H54 (cell line): ENCODE results near the gene USP17L12.
"Not testable (repeated sequence)": the region's sequence is repeated elsewhere in the genome, so short reads cannot be mapped to it uniquely, and the experiment has no call there.

Source experiments
- DNase-seq: peaks from one replicate; pipeline ENCODE4 v3.0.0; 2011; ENCODE audit warnings: low spot score, mixed read lengths; ENCODE audit not compliant: insufficient read length
- FAIRE-seq: peaks from 3 replicates; lab custom pipeline; 2011; peaks lifted over from hg19 to GRCh38; lab: Jason Lieb, UNC

USP17L12 gene, protein sequence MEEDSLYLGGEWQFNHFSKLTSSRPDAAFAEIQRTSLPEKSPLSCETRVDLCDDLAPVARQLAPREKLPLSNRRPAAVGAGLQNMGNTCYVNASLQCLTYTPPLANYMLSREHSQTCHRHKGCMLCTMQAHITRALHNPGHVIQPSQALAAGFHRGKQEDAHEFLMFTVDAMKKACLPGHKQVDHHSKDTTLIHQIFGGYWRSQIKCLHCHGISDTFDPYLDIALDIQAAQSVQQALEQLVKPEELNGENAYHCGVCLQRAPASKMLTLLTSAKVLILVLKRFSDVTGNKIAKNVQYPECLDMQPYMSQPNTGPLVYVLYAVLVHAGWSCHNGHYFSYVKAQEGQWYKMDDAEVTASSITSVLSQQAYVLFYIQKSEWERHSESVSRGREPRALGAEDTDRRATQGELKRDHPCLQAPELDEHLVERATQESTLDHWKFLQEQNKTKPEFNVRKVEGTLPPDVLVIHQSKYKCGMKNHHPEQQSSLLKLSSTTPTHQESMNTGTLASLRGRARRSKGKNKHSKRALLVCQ

DNA sequence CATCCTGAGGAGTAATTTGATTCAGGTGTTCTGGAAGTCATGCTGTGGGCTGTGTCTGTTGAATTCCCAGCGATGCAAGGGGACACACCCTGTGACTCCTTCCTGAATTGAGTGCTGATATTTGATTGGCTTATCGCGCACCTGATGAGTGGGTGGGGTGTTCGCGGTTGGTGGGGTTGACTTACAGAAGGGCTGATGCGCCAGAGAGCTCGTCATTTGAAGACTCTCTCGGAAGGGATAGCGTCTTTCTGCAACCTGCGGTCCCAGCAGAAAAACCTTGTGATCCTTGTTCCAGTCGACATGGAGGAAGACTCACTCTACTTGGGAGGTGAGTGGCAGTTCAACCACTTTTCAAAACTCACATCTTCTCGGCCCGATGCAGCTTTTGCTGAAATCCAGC lies at the start of gene USP17L12:
Gene USP17L12, plus strand, starts transcription at position 301 of the 400 bp plus-strand sequence. Its CDS starts 0 bp downstream, at position 301.
- FAIRE-seq, DNase-seq: not testable (repeated sequence)

DNA sequence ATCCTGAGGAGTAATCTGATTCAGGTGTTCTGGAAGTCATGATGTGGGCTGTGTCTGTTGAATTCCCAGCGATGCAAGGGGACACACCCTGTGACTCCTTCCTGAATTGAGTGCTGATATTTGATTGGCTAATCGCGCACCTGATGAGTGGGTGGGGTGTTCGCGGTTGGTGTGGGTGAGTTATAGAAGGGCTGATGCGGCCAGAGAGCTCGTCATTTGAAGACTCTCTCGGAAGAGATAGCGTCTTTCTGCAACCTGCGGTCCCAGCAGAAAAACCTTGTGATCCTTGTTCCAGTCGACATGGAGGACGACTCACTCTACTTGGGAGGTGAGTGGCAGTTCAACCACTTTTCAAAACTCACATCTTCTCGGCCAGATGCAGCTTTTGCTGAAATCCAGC lies 9.6 kb upstream of the USP17L12 start, which contains the start of gene USP17L10:
Gene USP17L10, plus strand, starts transcription at position 301 of the 400 bp plus-strand sequence. Its CDS starts 0 bp downstream, at position 301.
- not testable (repeated sequence) for FAIRE-seq, DNase-seq

DNA sequence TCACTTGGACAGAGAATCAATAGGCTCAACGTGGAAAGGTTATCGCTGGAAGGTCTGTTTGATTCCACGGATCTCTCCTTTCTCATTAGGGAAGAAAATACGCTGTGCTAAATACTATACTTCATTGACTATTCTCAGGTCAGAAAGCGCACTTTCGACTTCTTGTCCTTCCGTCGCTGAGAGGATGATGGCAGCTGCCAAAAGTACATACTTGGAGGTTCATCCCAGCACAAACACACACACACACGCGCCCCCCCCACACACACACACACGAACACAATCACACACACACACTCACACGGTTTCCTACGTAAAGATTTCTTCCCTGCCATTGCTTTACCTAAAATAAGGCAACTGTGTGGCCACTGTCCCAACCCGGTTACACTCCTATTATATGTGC lies 5.3 kb upstream of the USP17L12 start:
- FAIRE-seq, DNase-seq: not testable (repeated sequence)

DNA sequence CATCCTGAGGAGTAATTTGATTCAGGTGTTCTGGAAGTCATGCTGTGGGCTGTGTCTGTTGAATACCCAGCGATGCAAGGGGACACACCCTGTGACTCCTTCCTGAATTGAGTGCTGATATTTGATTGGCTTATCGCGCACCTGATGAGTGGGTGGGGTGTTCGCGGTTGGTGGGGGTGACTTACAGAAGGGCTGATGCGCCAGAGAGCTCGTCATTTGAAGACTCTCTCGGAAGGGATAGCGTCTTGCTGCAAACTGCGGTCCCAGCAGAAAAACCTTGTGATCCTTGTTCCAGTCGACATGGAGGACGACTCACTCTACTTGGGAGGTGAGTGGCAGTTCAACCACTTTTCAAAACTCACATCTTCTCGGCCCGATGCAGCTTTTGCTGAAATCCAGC lies 4.8 kb upstream of the USP17L12 start, which contains the start of gene USP17L11:
Gene USP17L11, plus strand, starts transcription at position 301 of the 400 bp plus-strand sequence. Its CDS starts 0 bp downstream, at position 301.
- not testable (repeated sequence) for FAIRE-seq, DNase-seq

DNA sequence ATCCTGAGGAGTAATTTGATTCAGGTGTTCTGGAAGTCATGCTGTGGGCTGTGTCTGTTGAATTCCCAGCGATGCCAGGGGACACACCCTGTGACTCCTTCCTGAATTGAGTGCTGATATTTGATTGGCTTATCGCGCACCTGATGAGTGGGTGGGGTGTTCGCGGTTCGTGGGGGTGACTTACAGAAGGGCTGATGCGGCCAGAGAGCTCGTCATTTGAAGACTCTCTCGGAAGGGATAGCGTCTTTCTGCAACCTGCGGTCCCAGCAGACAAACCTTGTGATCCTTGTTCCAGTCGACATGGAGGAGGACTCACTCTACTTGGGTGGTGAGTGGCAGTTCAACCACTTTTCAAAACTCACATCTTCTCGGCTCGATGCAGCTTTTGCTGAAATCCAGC lies 4.6 kb downstream of the USP17L12 start, which contains the start of gene USP17L13:
Gene USP17L13, plus strand, starts transcription at position 301 of the 400 bp plus-strand sequence. Its CDS starts 0 bp downstream, at position 301.
- FAIRE-seq, DNase-seq: not testable (repeated sequence)

DNA sequence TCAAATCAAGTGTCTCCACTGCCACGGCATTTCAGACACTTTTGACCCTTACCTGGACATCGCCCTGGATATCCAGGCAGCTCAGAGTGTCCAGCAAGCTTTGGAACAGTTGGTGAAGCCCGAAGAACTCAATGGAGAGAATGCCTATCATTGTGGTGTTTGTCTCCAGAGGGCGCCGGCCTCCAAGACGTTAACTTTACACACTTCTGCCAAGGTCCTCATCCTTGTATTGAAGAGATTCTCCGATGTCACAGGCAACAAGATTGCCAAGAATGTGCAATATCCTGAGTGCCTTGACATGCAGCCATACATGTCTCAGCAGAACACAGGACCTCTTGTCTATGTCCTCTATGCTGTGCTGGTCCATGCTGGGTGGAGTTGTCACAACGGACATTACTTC lies 10.3 kb downstream of the USP17L12 start:
- not testable (repeated sequence) for DNase-seq, FAIRE-seq

DNA sequence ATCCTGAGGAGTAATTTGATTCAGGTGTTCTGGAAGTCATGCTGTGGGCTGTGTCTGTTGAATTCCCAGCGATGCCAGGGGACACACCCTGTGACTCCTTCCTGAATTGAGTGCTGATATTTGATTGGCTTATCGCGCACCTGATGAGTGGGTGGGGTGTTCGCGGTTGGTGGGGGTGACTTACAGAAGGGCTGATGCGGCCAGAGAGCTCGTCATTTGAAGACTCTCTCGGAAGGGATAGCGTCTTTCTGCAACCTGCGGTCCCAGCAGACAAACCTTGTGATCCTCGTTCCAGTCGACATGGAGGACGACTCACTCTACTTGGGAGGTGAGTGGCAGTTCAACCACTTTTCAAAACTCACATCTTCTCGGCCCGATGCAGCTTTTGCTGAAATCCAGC lies 14.1 kb downstream of the USP17L12 start, which contains the start of gene USP17L15:
Gene USP17L15, plus strand, starts transcription at position 301 of the 400 bp plus-strand sequence. Its CDS starts 0 bp downstream, at position 301.
- FAIRE-seq: not testable (repeated sequence)

DNA sequence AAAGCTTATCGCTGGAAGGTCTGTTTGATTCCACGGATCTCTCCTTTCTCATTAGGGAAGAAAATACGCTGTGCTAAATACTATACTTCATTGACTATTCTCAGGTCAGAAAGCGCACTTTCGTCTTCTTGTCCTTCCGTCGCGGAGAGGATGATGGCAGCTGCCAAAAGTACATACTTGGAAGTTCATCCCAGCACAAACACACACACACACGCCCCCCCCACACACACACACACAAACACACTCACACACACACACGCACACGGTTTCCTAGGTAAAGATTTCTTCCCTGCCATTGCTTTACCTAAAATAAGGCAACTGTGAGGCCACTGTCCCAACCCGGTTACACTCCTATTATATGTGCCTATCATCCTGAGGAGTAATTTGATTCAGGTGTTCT lies 18.5 kb downstream of the USP17L12 start:
- DNase-seq, FAIRE-seq: not testable (repeated sequence)

More for the DNA sequence above, 14.1 kb downstream of the USP17L12 start, which contains the start of gene USP17L15:
- not testable (repeated sequence) for DNase-seq

DNA sequence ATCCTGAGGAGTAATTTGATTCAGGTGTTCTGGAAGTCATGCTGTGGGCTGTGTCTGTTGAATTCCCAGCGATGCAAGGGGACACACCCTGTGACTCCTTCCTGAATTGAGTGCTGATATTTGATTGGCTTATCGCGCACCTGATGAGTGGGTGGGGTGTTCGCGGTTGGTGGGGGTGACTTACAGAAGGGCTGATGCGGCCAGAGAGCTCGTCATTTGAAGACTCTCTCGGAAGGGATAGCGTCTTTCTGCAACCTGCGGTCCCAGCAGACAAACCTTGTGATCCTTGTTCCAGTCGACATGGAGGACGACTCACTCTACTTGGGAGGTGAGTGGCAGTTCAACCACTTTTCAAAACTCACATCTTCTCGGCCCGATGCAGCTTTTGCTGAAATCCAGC lies 23.6 kb downstream of the USP17L12 start, which contains the start of gene USP17L17:
Gene USP17L17, plus strand, starts transcription at position 301 of the 400 bp plus-strand sequence. Its CDS starts 0 bp downstream, at position 301.
- not testable (repeated sequence) for DNase-seq, FAIRE-seq

DNA sequence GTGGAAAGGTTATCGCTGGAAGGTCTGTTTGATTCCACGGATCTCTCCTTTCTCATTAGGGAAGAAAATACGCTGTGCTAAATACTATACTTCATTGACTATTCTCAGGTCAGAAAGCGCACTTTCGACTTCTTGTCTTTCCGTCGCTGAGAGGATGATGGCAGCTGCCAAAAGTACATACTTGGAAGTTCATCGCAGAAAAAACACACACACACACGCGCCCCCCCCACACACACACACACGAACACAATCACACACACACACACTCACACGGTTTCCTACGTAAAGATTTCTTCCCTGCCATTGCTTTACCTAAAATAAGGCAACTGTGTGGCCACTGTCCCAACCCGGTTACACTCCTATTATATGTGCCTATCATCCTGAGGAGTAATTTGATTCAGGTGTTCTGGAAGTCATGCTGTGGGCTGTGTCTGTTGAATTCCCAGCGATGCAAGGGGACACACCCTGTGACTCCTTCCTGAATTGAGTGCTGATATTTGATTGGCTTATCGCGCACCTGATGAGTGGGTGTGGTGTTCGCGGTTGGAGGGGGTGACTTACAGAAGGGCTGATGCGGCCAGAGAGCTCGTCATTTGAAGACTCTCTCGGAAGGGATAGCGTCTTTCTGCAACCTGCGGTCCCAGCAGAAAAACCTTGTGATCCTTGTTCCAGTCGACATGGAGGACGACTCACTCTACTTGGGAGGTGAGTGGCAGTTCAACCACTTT lies 28.2 kb downstream of the USP17L12 start, which contains the start of gene USP17L18:
Gene USP17L18, plus strand, starts transcription at position 678 of the 728 bp plus-strand sequence. Its CDS starts 0 bp downstream, at position 678.
- DNase-seq, FAIRE-seq: not testable (repeated sequence)

DNA sequence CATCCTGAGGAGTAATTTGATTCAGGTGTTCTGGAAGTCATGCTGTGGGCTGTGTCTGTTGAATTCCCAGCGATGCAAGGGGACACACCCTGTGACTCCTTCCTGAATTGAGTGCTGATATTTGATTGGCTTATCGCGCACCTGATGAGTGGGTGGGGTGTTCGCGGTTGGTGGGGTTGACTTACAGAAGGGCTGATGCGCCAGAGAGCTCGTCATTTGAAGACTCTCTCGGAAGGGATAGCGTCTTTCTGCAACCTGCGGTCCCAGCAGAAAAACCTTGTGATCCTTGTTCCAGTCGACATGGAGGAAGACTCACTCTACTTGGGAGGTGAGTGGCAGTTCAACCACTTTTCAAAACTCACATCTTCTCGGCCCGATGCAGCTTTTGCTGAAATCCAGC lies 33.1 kb downstream of the USP17L12 start, which contains the start of gene USP17L19:
Gene USP17L19, plus strand, starts transcription at position 301 of the 400 bp plus-strand sequence. Its CDS starts 0 bp downstream, at position 301.
- DNase-seq, FAIRE-seq: not testable (repeated sequence)

DNA sequence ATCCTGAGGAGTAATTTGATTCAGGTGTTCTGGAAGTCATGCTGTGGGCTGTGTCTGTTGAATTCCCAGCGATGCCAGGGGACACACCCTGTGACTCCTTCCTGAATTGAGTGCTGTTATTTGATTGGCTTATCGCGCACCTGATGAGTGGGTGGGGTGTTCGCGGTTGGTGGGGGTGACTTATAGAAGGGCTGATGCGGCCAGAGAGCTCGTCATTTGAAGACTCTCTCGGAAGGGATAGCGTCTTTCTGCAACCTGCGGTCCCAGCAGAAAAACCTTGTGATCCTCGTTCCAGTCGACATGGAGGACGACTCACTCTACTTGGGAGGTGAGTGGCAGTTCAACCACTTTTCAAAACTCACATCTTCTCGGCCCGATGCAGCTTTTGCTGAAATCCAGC lies 37.9 kb downstream of the USP17L12 start, which contains the start of gene USP17L20:
Gene USP17L20, plus strand, starts transcription at position 301 of the 400 bp plus-strand sequence. Its CDS starts 0 bp downstream, at position 301.
- not testable (repeated sequence) for DNase-seq, FAIRE-seq

DNA sequence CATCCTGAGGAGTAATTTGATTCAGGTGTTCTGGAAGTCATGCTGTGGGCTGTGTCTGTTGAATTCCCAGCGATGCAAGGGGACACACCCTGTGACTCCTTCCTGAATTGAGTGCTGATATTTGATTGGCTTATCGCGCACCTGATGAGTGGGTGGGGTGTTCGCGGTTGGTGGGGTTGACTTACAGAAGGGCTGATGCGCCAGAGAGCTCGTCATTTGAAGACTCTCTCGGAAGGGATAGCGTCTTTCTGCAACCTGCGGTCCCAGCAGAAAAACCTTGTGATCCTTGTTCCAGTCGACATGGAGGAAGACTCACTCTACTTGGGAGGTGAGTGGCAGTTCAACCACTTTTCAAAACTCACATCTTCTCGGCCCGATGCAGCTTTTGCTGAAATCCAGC lies 42.6 kb downstream of the USP17L12 start, which contains the start of gene USP17L21:
Gene USP17L21, plus strand, starts transcription at position 301 of the 400 bp plus-strand sequence. Its CDS starts 0 bp downstream, at position 301.
- not testable (repeated sequence) for DNase-seq, FAIRE-seq

DNA sequence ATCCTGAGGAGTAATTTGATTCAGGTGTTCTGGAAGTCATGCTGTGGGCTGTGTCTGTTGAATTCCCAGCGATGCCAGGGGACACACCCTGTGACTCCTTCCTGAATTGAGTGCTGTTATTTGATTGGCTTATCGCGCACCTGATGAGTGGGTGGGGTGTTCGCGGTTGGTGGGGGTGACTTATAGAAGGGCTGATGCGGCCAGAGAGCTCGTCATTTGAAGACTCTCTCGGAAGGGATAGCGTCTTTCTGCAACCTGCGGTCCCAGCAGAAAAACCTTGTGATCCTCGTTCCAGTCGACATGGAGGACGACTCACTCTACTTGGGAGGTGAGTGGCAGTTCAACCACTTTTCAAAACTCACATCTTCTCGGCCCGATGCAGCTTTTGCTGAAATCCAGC lies 47.4 kb downstream of the USP17L12 start, which contains the start of gene USP17L22:
Gene USP17L22, plus strand, starts transcription at position 301 of the 400 bp plus-strand sequence. Its CDS starts 0 bp downstream, at position 301.
- DNase-seq, FAIRE-seq: not testable (repeated sequence)
